HEK293 (cell line): ENCODE data around the gene TMEM86A.

Experiments used
- BCL11A ChIP-seq: fragments of 450-650 bp; formaldehyde crosslinking; IDR thresholded peaks from 2 replicates; pipeline ENCODE4 v1.5.1; 2016; ENCODE audit warnings: low read depth, missing biosample characterization, missing genetic modification characterization
- CTCF ChIP-seq: fragments of 450-650 bp; formaldehyde crosslinking; IDR thresholded peaks from 2 replicates; pipeline ENCODE4 v1.5.1; 2016; ENCODE audit warnings: missing biosample characterization, missing genetic modification characterization
- HOXD13 ChIP-seq: sonication (generic); formaldehyde crosslinking; IDR thresholded peaks from 2 replicates; pipeline ENCODE4 v1.8.0; 2022; ENCODE audit warnings: missing genetic modification reagents, borderline replicate concordance
- ZNF10 ChIP-seq: fragments of 450-650 bp; formaldehyde crosslinking; IDR thresholded peaks from 2 replicates; pipeline ENCODE4 v1.5.1; 2017; ENCODE audit warnings: missing biosample characterization, missing genetic modification characterization
- TF ChIP-seq, protein P1 (sequence below): fragments of 450-650 bp; formaldehyde crosslinking; IDR thresholded peaks from 2 replicates; pipeline ENCODE4 v1.5.1; 2016; ENCODE audit warnings: missing biosample characterization, missing genetic modification characterization

DNA sequence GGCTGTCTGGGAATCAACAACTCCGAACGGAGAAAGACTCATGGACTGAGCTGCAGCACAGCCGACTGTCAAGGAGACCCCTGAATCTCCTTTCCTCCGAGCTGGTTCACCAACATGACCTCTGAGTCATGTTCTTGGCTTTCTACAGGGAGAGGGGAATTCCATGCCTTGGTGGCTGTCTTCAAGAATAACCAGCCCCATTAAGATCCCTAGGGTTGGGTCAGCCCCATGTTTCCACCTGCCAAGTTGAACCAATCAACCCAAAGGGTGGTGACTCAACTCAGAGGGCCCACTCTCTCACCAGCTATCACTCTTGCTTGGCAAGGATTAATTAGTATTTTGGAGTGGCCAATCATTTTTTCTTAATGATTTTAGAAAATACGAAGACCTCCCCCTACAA, 55.7 kb downstream of the TMEM86A start:
- no peak for TF ChIP-seq BCL11A
- TF ChIP-seq ZNF10 (tag by site-specific recombination): no peak
- TF ChIP-seq HOXD13 (CRISPR knock-in tag): no peak
- TF ChIP-seq, protein P1, sequence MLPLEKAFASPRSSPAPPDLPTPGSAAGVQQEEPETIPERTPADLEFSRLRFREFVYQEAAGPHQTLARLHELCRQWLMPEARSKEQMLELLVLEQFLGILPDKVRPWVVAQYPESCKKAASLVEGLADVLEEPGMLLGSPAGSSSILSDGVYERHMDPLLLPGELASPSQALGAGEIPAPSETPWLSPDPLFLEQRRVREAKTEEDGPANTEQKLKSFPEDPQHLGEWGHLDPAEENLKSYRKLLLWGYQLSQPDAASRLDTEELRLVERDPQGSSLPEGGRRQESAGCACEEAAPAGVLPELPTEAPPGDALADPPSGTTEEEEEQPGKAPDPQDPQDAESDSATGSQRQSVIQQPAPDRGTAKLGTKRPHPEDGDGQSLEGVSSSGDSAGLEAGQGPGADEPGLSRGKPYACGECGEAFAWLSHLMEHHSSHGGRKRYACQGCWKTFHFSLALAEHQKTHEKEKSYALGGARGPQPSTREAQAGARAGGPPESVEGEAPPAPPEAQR (tag by site-specific recombination): no peak
- no peak for TF ChIP-seq CTCF (tag by site-specific recombination)
